WTC11 (cell line): ENCODE measurements around the gene CACNG7. TPM values are rescaled to one million over a fixed set of nuclear protein-coding genes. Genes with fewer than 3 reads are reported as not detected.

ENCODE experiments used
- ATAC-seq: fragments of 200-7000 bp; cut with Tn5 transposase; 2 replicates; pipeline ENCODE4 v1.10.0; 2021; ENCODE audit warnings: mild to moderate bottlenecking, moderate library complexity
- CTCF ChIA-PET: fragments of 300-600 bp; sonication (Branson Sonifier 250); formaldehyde crosslinking; loops from one replicate; lab custom pipeline; 2021; ENCODE audit warnings: antibody characterized with exemption; lab: Charles Lee
- POLR2A ChIA-PET: fragments of 350-600 bp; sonication (Branson Sonifier 250); formaldehyde crosslinking; loops from one replicate; lab custom pipeline; 2021; ENCODE audit warnings: antibody characterized with exemption; lab: Charles Lee
- DNase-seq: peaks from one replicate; pipeline ENCODE4 v3.0.0; 2021; ENCODE audit warnings: low spot score
- H3K27ac Mint-ChIP-seq: 2 replicates; pipeline ENCODE4 v1.8.0; 2021; ENCODE audit warnings: mixed read lengths
- H3K27me3 Mint-ChIP-seq: 2 replicates; pipeline ENCODE4 v1.8.0; 2021; ENCODE audit warnings: low read depth, mild to moderate bottlenecking, moderate library complexity, mixed read lengths
- H3K36me3 Mint-ChIP-seq: 2 replicates; pipeline ENCODE4 v1.8.0; 2021; ENCODE audit warnings: mixed read lengths
- H3K4me1 Mint-ChIP-seq: 2 replicates; pipeline ENCODE4 v1.8.0; 2022; ENCODE audit warnings: mixed read lengths
- H3K4me3 Mint-ChIP-seq: 2 replicates; pipeline ENCODE4 v1.8.0; 2021; ENCODE audit warnings: mild to moderate bottlenecking, moderate library complexity, mixed read lengths
- H3K9me3 Mint-ChIP-seq: 2 replicates; pipeline ENCODE4 v1.8.0; 2021; ENCODE audit warnings: mixed read lengths
- ARID4B ChIP-seq: sonication (generic); formaldehyde crosslinking; IDR thresholded peaks from 2 replicates; pipeline ENCODE4 v1.8.0; 2023; ENCODE audit warnings: missing genetic modification reagents, mild to moderate bottlenecking, borderline replicate concordance
- ELF4 ChIP-seq: sonication (generic); formaldehyde crosslinking; IDR thresholded peaks from 2 replicates; pipeline ENCODE4 v1.8.1; 2022; ENCODE audit warnings: low read depth, mild to moderate bottlenecking, moderate library complexity, missing genetic modification reagents
- PRRX2 ChIP-seq: fragments of 250-450 bp; sonication (Bioruptor Pico); IDR thresholded peaks from 2 replicates; pipeline ENCODE4 v1.8.0; 2021; ENCODE audit warnings: mild to moderate bottlenecking
- RORB ChIP-seq: fragments of 250-450 bp; sonication (Bioruptor Pico); IDR thresholded peaks from 2 replicates; pipeline ENCODE4 v1.9.0; 2021; ENCODE audit warnings: mild to moderate bottlenecking
- USF1 ChIP-seq: sonication (generic); formaldehyde crosslinking; IDR thresholded peaks from 2 replicates; pipeline ENCODE4 v1.8.0; 2022; ENCODE audit warnings: mild to moderate bottlenecking, missing genetic modification reagents
- ZNF219 ChIP-seq: sonication (generic); formaldehyde crosslinking; IDR thresholded peaks from 2 replicates; pipeline ENCODE4 v1.8.0; 2023; ENCODE audit warnings: missing genetic modification reagents, mild to moderate bottlenecking, borderline replicate concordance
- ZNF423 ChIP-seq: fragments of 250-450 bp; sonication (Bioruptor Pico); IDR thresholded peaks from 2 replicates; pipeline ENCODE4 v2.1.2; 2022; ENCODE audit warnings: mild to moderate bottlenecking, moderate library complexity
- total RNA-seq: library from RNA; stranded (reverse); gene quantifications from 3 replicates; pipeline ENCODE4 v1.2.3, GENCODE V29; 2021
- TF ChIP-seq, protein P1 (sequence below): sonication (generic); formaldehyde crosslinking; IDR thresholded peaks from 2 replicates; pipeline ENCODE4 v1.8.1; 2023; ENCODE audit warnings: mild to moderate bottlenecking, moderate library complexity, missing genetic modification reagents
- TF ChIP-seq, protein P2 (sequence below): fragments of 250-450 bp; sonication (Bioruptor Pico); IDR thresholded peaks from 2 replicates; pipeline ENCODE4 v1.9.0; 2021; ENCODE audit warnings: moderate library complexity, mild to moderate bottlenecking, inconsistent platforms, borderline replicate concordance
- TF ChIP-seq, protein P3 (sequence below): sonication (generic); formaldehyde crosslinking; IDR thresholded peaks from 2 replicates; pipeline ENCODE4 v1.8.1; 2023; ENCODE audit warnings: mild to moderate bottlenecking, missing genetic modification reagents, borderline replicate concordance

Gene CACNG7
- total RNA-seq, 1 experiment from 2014 or later: 33.3 TPM

GRCh38 chr19:53882391-53883050 lies 26.6 kb upstream of the CACNG7 start:
- TF ChIP-seq, protein P1, sequence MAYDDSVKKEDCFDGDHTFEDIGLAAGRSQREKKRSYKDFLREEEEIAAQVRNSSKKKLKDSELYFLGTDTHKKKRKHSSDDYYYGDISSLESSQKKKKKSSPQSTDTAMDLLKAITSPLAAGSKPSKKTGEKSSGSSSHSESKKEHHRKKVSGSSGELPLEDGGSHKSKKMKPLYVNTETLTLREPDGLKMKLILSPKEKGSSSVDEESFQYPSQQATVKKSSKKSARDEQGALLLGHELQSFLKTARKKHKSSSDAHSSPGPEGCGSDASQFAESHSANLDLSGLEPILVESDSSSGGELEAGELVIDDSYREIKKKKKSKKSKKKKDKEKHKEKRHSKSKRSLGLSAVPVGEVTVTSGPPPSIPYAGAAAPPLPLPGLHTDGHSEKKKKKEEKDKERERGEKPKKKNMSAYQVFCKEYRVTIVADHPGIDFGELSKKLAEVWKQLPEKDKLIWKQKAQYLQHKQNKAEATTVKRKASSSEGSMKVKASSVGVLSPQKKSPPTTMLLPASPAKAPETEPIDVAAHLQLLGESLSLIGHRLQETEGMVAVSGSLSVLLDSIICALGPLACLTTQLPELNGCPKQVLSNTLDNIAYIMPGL (CRISPR knock-in tag): peak; percentile 11
- TF ChIP-seq ZNF219 (CRISPR knock-in tag) (no peak), ARID4B (CRISPR knock-in tag) (no peak)
- TF ChIP-seq, protein P2, sequence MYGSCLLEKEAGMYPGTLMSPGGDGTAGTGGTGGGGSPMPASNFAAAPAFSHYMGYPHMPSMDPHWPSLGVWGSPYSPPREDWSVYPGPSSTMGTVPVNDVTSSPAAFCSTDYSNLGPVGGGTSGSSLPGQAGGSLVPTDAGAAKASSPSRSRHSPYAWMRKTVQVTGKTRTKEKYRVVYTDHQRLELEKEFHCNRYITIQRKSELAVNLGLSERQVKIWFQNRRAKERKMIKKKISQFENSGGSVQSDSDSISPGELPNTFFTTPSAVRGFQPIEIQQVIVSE: no peak
- Mint-ChIP-seq H3K27ac (no peak overlapping the region), H3K9me3 (no peaks in the 10 kb centered on the region), H3K36me3 (peaks cover 5% of the 10 kb centered on the region; the same call in 1 of the 2 replicates), H3K27me3 (peaks cover 14% of the 10 kb centered on the region), H3K4me1 (peaks cover 17% of the 10 kb centered on the region), H3K4me3 (no peak overlapping the region; the same call in 1 of the 2 replicates)
- ATAC-seq (no peak), DNase-seq (peak; percentile 16)
- CTCF ChIA-PET: interaction anchor here (0.7 to 4.1 kb wide), 18 partner anchors 9 to 149 kb away, joined by 3 to 37 read pairs (median 5); partner anchors contain the start of genes CACNG7 and MYADM
- POLR2A ChIA-PET: interaction anchor here (0.8 to 4.0 kb wide), 3 partner anchors 10 to 60 kb away, joined by 5 to 43 read pairs (median 9); partner anchors contain the start of gene MYADM

DNA sequence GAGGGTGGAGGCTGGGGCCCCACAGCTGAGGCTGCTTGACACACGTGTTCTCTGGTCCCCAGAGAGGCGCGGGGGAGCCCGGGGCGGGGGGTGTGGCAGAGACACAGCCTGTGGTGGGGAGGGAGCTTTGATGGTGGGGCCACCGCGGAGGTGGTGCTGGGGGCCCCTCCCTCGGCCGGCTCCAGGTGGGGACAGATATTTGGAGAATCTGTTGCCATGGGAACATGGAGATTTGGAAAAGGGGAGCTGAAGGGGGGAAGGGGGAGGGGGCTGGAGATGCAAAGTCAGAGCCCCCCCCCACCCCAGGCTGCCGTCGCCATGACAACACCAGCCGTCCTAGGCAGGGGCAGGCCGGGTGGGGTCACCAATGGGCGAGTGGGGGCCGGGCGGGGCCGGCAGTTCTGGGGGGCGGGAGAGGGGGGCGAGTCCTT lies 25.8 kb upstream of the CACNG7 start:
- ATAC-seq (no peak), DNase-seq (peak; percentile 53)
- POLR2A ChIA-PET: interaction anchor here (0.5 to 4.0 kb wide), 4 partner anchors 12 to 1279 kb away, joined by 3 to 43 read pairs (median 6); partner anchors contain the start of gene MYADM
- Mint-ChIP-seq H3K9me3 (no peaks in the 10 kb centered on the region), H3K27ac (no peak overlapping the region), H3K4me3 (no peak overlapping the region; the same call in none of the 2 replicates), H3K4me1 (peaks cover 17% of the 10 kb centered on the region), H3K27me3 (peaks cover 14% of the 10 kb centered on the region), H3K36me3 (peaks cover 5% of the 10 kb centered on the region; the same call in 1 of the 2 replicates)
- TF ChIP-seq USF1 (CRISPR knock-in tag): no peak
- TF ChIP-seq, protein P3, sequence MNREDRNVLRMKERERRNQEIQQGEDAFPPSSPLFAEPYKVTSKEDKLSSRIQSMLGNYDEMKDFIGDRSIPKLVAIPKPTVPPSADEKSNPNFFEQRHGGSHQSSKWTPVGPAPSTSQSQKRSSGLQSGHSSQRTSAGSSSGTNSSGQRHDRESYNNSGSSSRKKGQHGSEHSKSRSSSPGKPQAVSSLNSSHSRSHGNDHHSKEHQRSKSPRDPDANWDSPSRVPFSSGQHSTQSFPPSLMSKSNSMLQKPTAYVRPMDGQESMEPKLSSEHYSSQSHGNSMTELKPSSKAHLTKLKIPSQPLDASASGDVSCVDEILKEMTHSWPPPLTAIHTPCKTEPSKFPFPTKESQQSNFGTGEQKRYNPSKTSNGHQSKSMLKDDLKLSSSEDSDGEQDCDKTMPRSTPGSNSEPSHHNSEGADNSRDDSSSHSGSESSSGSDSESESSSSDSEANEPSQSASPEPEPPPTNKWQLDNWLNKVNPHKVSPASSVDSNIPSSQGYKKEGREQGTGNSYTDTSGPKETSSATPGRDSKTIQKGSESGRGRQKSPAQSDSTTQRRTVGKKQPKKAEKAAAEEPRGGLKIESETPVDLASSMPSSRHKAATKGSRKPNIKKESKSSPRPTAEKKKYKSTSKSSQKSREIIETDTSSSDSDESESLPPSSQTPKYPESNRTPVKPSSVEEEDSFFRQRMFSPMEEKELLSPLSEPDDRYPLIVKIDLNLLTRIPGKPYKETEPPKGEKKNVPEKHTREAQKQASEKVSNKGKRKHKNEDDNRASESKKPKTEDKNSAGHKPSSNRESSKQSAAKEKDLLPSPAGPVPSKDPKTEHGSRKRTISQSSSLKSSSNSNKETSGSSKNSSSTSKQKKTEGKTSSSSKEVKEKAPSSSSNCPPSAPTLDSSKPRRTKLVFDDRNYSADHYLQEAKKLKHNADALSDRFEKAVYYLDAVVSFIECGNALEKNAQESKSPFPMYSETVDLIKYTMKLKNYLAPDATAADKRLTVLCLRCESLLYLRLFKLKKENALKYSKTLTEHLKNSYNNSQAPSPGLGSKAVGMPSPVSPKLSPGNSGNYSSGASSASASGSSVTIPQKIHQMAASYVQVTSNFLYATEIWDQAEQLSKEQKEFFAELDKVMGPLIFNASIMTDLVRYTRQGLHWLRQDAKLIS (CRISPR knock-in tag): no peak
- no peak for TF ChIP-seq PRRX2 (CRISPR knock-in tag)
- TF ChIP-seq ELF4 (CRISPR knock-in tag): no peak
- no peak for TF ChIP-seq RORB (CRISPR knock-in tag)
- no peak for TF ChIP-seq ZNF423
- CTCF ChIA-PET: interaction anchor here (0.6 to 4.1 kb wide), 11 partner anchors 10 to 485 kb away, joined by 3 to 37 read pairs (median 5); partner anchors contain the start of genes CACNG7 and MYADM
